Stimulated activated CD4-positive, alpha-beta T cell treated with anti-CD3 and anti-CD28 coated beads, Interleukin-1b, Interleukin-23, amount 100 ng/mL, for 1 hour (primary cell): ENCODE measurements around the gene ARHGAP33.
"Not testable (repeated sequence)": the region's sequence is repeated elsewhere in the genome, so short reads cannot be mapped to it uniquely, and the experiment has no call there.

Experiments used
- DNase-seq, 2 donors: peaks; one replicate each; pipeline ENCODE4 v3.0.0-alpha.2; 2020; ENCODE audit warnings: low read depth in 2 of 2

Gene ARHGAP33

GRCh38 chr19:35830986-35831385 lies 55.6 kb downstream of the ARHGAP33 start:
- DNase-seq = no peak

GRCh38 chr19:35832054-35832453 lies 56.7 kb downstream of the ARHGAP33 start:
- DNase-seq = no peak

GRCh38 chr19:35833972-35834371 lies 58.6 kb downstream of the ARHGAP33 start:
- no peak for DNase-seq

GRCh38 chr19:35836096-35836495 lies 60.7 kb downstream of the ARHGAP33 start:
- not testable (repeated sequence) for DNase-seq
